Stimulated activated CD8-positive, alpha-beta memory T cell treated with anti-CD3 and anti-CD28 coated beads, Interleukin-15, amount 100 ng/mL, for 48 hours (primary cell): Measurements from ENCODE around the gene WDR90.

ENCODE experiments used
- DNase-seq, 2 donors: peaks; one replicate each; pipeline ENCODE4 v3.0.0-alpha.2; 2020; ENCODE audit warnings: low read depth in 2 of 2

WDR90 gene

DNA sequence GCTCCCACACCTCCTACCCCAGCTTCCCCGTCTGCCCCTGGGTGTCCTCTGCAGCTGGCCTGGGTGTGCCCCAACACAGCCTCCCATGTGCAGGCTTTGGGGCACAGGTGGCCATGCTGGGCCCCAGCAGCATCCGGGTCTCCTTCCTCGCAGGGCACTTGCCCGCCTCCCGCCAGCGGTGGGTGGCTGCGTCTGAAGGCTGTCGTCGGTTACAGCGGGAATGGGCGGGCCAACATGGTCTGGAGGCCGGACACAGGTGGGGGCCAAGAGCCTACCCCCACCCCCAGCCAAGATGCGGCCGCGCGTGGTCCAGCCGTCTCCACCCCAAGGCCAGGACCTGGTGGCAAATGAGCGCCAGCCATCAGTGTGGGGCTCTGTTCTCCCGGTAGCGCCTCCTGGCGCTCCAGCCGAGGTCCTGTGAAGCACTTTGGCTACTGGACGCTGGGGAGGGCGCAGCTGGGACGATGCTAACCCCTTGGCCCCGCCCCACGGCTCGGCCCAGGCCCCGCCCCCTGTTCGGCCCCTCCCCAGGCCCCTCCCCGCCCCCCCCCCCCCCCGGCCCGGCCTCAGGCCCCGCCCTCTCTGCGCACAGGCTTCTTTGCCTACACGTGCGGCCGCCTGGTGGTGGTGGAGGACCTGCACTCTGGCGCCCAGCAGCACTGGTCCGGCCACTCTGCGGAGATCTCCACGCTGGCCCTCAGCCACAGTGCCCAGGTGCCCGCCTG is 11.5 kb downstream of the WDR90 start:
- peak in 1 of 2 donors; percentile 38 for DNase-seq

- no peak for DNase-seq
These were observed 12.1 kb downstream of the WDR90 start for GRCh38 chr16:661184-661821.

DNA sequence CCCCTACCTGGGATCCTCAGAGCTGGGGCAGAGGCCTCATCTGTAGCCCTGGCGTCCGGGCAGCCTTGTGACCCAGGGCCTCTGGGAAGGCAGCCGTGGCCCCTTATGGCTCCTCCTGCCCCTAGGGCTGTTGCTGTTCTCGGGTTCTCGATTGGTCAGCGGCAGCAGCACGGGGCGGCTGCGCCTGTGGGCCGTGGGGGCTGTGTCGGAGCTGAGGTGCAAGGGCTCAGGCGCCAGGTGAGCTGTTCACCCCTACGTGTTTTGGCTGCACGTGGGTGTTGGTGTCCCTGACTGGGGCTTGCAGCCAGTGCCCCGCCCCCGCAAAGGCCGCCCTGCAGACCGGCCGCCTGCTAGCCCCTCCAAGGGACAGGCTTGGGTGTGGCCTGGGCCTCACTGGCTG is 12.9 kb downstream of the WDR90 start:
- no peak for DNase-seq

GRCh38 chr16:662597-662996 is 13.4 kb downstream of the WDR90 start:
- DNase-seq: no peak

DNA sequence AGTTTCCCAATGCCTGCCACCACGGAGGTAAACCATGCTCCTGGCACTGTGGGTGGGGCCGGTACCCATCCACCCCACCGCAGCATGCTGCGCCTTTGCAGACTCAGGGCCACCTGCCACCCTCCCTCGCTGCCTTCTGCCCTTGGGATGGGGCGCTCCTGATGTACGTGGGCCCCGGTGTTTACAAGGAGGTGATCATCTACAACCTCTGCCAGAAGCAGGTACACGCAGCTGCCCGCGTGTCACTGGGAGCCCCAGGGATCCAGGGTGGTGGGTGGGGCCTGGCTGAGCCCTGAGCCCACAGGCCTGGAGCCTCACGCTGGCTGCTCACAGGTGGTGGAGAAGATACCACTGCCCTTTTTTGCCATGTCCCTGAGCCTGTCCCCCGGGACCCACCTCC is 17.4 kb downstream of the WDR90 start:
- DNase-seq: no peak

DNA sequence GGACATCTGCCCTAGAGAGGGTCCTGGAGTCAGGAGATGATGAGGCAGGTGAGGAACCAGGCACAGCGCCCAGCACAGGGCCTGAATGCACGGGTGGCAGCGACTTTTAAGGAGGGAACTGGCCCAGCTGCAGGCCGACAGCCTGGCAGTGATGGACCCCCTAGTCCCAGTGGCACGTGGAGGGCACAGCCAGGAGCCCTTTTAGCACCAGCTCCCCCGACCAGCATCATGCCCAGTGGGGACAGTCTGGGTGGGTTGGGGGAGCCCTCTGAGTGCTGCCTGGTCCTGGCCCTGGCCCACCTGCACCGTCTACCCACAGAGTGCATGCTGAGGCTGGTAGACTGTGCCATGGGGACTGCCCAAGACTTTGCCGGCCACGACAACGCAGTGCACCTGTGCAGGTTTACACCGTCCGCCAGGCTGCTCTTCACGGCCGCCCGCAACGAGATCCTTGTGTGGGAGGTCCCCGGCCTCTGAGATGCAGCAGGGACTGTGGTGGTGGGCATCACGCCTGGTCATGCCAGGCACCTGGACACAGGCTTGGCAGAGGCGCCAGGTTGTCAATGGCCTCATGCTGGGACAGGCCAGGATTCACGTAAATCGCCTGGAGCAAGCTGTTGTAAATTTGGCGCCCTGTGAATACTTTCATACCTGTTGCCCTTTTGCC is 18.1 kb downstream of the WDR90 start:
- DNase-seq: no peak

DNA sequence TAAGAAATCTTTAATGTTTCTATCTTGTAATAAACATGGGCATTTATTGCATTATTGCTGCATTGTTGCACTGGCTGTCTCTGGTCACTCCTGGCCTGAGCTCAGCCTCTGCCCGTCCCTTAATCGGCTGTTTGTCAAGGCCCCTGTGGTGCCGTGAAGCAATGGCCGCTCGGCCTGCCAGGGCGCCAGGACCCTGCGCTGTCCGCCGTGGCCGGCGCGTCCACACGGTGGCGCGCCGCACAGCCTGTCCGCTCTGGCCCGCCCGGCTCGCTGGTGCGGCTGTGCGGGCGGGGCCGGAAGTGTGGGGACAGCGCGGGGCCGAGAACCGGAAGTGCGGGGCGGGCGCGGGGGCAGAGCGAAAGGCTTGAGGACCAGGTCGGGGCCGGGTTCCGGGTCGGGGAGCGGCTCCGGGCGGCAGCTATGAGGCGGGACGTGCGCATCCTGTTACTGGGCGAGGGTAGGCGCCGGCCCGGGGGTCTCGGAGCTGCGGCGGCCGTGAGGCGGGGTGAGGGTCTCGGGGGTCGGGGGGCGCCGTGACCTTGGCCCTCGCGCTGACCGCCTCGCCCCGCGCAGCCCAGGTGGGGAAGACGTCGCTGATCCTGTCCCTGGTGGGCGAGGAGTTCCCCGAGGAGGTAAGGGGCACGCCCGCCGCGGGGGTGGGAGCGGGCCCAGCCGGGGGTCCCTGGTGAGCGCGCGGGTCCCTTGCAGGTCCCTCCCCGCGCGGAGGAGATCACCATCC is 18.8 kb downstream of the WDR90 start, which contains the start of gene RHOT2:
RHOT2 (plus strand) TSS at position 353 of the 739 bp plus-strand sequence; CDS start at position 421, 68 bp downstream.
- DNase-seq: peak; percentile 92 to 94

GRCh38 chr16:668519-669171 is 19.5 kb downstream of the WDR90 start:
- DNase-seq: no peak

- no peak for DNase-seq
These were observed 20.5 kb downstream of the WDR90 start for GRCh38 chr16:669666-670065.

DNA sequence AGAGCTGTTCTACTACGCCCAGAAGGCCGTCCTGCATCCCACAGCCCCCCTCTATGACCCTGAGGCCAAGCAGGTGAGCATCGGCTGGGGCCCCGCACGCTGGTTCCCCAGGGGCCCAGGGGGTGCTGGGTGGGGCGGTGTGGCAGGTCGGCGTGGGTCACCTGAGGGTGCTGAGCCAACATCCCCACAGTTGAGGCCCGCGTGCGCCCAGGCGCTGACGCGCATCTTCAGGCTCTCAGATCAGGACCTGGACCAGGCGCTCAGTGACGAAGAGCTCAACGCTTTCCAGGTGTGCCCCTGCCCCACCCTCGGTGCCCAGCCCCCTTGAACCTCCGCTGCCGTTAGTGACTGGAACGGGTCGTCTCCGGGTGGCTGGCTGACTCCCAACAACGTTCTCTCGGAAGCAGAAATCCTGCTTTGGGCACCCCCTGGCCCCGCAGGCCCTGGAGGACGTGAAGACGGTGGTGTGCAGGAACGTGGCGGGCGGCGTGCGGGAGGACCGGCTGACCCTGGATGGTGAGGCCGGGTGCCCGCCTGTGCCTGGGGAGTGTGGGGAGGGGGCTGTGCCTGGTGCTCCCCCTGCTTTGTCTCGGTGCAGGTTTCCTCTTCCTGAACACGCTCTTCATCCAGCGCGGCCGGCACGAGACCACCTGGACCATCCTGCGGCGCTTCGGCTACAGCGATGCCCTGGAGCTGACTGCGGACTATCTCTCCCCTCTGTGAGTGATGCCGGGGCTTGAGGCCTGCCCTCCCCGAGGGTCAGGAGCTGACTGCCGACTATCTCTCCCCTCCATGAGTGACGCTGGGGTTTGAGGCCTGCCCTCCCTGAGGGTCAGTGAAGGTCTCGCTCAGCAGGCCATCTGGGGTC is 21.6 kb downstream of the WDR90 start:
- no peak for DNase-seq

DNA sequence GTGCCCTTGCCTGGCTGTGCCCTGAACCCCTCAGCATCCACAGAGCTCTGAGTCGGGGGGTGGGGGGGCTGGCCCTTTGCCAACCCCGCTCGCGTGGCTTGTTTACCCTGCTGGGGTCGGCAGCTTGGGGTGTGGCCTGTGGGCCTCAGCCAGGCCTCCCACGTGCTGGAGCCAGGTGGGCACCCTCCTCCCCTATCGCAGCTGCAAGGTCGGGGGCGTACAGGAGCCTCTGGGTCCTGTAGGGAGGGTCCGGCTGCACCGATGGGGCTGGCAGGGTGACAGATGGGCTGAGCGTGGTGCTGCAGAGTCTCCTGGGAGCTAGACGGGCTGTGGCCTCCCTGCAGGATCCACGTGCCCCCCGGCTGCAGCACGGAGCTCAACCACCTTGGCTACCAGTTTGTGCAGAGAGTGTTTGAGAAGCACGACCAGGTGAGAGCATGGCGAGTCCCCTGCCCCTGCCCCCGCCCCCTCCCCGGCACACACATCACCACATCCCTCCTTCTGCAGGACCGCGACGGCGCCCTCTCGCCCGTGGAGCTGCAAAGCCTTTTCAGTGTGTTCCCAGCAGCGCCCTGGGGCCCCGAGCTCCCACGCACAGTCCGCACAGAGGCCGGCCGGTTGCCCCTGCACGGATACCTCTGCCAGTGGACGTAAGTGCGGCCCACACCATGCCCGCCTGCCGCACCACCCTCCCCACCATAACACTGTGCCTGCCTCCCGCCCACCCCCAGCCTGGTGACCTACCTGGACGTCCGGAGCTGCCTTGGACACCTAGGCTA is 22.4 kb downstream of the WDR90 start:
- DNase-seq: no peak

GRCh38 chr16:672371-672770 is 23.2 kb downstream of the WDR90 start:
- no peak for DNase-seq

DNA sequence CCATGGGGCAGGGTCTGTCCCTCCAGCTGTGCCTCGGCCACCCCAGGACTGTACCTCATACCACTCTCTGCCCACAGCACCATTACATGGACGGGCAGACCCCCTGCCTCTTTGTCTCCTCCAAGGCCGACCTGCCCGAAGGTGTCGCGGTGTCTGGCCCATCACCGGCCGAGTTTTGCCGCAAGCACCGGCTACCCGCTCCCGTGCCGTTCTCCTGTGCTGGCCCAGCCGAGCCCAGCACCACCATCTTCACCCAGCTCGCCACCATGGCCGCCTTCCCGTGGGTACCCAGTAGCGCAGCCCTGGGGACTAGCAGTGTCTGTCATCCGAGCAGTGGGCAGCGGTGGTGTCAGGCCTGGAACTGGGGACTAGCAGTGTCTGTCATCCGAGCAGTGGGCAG is 23.7 kb downstream of the WDR90 start:
- DNase-seq: no peak

GRCh38 chr16:673399-673991 is 24.3 kb downstream of the WDR90 start:
- no peak for DNase-seq

DNA sequence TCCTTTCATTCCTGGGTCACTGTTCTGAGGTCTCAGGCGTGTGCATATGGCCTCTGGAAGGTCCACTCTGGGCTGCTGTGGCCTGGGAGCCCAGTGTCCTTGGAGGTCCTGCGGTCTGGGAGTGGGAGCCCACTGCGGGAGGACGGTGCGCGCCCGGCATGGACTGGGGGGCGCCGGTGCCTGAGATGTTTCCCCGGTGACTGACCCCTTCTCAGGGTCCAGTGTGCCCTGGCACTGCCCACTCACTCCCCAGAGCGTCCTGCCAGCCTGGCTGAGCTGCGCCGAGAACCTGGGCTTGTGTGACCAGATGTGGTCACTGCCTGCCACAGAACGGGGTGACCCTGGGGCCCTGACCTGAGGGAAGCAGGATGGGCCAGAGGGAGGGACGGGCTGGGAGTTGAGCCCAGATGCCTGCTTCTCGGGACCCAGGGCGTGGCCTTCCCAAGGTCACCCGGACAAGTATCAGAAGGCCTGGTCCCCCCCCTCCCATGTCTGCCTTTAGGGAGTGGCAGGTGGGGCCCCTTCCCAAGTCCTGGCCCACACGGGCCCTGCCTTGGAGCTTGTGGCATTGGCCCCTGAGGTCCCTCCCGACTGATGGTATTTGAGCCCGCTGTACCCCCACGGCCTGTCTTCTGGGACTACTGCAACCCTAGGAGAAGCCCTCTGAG is 25.2 kb downstream of the WDR90 start:
- DNase-seq: no peak

DNA sequence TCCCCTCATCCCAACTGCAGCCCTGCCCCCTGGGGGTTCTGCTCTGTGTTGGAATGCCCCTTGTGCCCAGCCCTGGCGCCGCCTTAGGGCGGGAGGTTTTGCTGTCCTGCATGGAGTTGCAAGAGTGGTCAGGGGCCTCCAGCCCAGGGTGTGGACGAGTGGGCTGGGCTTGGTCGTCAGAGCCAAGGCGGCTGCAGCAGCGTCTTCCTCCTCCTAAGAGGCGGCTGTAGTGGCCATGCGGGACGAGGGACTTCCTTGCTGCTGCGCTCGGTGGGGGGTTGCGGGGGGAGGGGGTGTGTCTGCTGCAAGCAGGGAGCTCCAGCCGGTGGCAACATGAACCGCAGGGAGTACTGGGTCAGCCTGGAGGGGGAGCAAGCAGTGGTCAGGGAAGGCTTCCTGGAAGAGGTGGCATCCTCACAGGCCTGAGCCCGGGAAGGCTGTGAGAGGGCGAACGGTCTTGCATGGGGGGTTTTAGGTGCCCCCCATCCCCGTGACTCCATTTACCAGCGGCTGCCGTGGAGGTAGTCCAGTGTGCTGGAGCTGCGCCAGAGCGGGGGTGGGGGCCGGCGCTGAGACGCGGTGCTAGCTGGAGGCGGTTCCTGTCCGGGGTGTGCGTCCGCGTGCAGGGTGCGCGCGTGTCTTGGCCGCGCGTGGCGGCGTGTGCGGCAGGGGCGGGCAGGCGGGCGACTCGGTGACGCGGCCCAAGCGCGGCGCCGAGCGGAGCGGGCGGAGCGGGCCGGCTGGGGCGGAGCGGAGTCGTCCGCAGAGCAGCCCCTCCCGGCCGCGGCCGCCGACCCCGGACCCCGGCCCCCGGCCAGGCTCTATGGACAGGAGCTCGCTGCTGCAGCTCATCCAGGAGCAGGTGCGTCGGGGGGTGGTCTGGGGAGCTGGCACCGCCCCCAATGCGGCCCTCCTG is 26.1 kb downstream of the WDR90 start, which contains the start of gene RHBDL1:
RHBDL1 (plus strand) TSS at position 704 of the 916 bp plus-strand sequence; CDS start at position 824, 120 bp downstream.
- DNase-seq: no peak

- DNase-seq: no peak
These were observed 26.9 kb downstream of the WDR90 start for GRCh38 chr16:675884-676564.
